ENCODE data around the gene AFG3L2. TPM values are rescaled to one million over a fixed set of nuclear protein-coding genes. Genes with fewer than 3 reads are reported as not detected.

The AFG3L2 gene
- total RNA-seq, 2 experiments from 2014 or later: 60.6 to 64.0 TPM

DNA sequence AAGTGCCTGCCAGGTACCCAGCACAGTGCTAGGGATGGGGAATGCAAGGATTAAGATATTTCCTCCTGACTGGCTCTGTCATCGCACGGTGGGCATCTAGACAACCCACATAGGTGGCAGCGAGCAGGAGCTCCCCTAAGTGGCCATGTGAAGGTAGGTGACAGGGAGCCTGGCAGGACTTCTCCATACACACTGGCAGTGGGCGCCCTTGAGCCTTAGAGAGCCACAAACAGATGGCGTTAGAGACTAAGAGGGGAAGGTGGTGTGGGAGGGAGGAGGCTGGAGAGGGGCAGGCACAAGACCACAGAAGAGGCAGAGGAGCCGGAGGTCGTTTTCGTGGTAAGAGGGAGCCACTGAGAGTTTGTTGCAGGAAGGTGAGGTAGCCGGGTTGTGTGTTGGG, 45.9 kb upstream of the AFG3L2 start:
- Mint-ChIP-seq H3K4me3 (no peak overlapping the region), H3K36me3 (ENCODE audit: low read depth) (peaks cover 5% of the 10 kb centered on the region), H3K9me3 (no peaks in the 10 kb centered on the region), H3K27ac (no peak overlapping the region), H3K4me1 (ENCODE audit: low read depth) (peaks cover 8% of the 10 kb centered on the region), H3K27me3 (peaks cover 3% of the 10 kb centered on the region)
- TF ChIP-seq, protein P1, sequence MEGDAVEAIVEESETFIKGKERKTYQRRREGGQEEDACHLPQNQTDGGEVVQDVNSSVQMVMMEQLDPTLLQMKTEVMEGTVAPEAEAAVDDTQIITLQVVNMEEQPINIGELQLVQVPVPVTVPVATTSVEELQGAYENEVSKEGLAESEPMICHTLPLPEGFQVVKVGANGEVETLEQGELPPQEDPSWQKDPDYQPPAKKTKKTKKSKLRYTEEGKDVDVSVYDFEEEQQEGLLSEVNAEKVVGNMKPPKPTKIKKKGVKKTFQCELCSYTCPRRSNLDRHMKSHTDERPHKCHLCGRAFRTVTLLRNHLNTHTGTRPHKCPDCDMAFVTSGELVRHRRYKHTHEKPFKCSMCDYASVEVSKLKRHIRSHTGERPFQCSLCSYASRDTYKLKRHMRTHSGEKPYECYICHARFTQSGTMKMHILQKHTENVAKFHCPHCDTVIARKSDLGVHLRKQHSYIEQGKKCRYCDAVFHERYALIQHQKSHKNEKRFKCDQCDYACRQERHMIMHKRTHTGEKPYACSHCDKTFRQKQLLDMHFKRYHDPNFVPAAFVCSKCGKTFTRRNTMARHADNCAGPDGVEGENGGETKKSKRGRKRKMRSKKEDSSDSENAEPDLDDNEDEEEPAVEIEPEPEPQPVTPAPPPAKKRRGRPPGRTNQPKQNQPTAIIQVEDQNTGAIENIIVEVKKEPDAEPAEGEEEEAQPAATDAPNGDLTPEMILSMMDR (IDR thresholded peaks at IDR 0.05): no peak
- ATAC-seq (no peak), DNase-seq (peak; percentile 38)
- intact Hi-C loops (cut with micrococcal nuclease): no loop called here
- ChIA-PET CTCF (interaction anchor here (1.4 kb wide), 1 partner anchor 236 kb away, joined by 3 read pairs; no protein-coding TSS in a partner anchor), POLR2A (interaction anchor here (0.6 to 1.3 kb wide), 3 partner anchors 8 to 280 kb away, joined by 3 to 4 read pairs (median 3); no protein-coding TSS in a partner anchor)

DNA sequence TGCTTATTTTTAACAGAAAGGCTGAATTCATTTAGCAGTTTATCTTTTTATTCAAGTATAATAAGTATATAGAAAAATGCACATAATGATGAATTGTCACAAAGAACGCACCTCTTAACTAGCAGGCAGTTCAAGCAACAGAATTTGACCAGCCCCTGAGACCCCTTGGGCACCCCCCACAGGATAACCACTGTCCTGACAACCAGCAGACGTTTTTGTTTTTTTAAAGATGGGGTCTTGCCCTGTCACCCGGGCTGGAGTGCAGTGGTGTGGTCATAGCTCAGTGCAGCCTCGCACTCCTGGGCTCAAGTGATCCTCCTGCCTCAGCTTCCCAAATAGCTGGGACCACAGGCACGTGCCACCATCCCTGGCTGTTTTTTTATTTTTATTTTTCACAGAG, 44.7 kb upstream of the AFG3L2 start:
- ChIA-PET POLR2A (interaction anchor here (0.6 kb wide), 1 partner anchor 203 kb away, joined by 3 read pairs; no protein-coding TSS in a partner anchor), CTCF (no interaction called here)
- Mint-ChIP-seq H3K27ac (no peak overlapping the region), H3K4me1 (ENCODE audit: low read depth) (peaks cover 8% of the 10 kb centered on the region), H3K27me3 (peaks cover 3% of the 10 kb centered on the region), H3K9me3 (no peaks in the 10 kb centered on the region), H3K36me3 (ENCODE audit: low read depth) (peaks cover 2% of the 10 kb centered on the region), H3K4me3 (peak overlapping the region; percentile 65)
- DNase-seq (no peak), ATAC-seq (no peak)
- TF ChIP-seq, protein P1 (IDR thresholded peaks at IDR 0.05): no peak
- intact Hi-C loops (cut with micrococcal nuclease): no loop called here

DNA sequence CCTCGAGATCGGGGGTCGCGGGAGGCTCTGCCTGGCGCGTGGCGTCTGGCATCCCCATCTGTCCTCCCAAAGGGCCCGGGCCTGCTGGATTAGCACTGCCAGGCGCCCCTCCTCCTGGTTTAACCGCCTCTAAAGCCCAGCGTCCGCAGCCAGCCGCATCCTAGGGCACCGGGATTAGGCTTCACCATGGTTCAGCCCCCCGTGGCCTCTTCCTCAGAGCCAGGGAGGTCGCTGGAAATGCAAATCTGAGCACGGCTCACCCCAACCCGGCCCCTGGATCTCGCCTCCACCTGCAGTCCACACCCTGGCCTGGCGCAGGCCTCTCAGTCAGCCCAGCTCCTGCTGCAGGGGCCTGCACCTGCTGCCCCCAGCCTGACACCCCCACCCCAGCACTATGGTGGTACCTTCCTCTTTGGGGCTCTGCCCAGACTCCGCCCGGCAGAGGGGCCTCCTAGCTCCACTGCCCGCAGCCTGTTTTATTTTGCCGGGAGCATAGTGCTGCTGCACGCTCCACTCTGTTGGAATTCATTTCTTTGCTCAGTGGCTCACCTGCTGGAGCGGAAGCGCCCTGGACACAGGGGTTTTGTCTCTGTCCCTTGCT, 43.9 kb upstream of the AFG3L2 start:
- H3K36me3 Mint-ChIP-seq (ENCODE audit: low read depth): peaks cover 2% of the 10 kb centered on the region
- TF ChIP-seq, protein P1 (IDR thresholded peaks at IDR 0.05): no peak
- ChIA-PET POLR2A (interaction anchor here (0.6 to 1.9 kb wide), 2 partner anchors 14 to 204 kb away, joined by 3 to 7 read pairs; partner anchors contain the start of gene PRELID3A), CTCF (interaction anchor here (1.5 kb wide), 1 partner anchor 238 kb away, joined by 4 read pairs; no protein-coding TSS in a partner anchor)
- peaks cover 8% of the 10 kb centered on the region for H3K4me1 Mint-ChIP-seq (ENCODE audit: low read depth)
- intact Hi-C loops (cut with micrococcal nuclease): no loop called here
- peak overlapping the region; percentile 49 for H3K27ac Mint-ChIP-seq
- DNase-seq (no peak), ATAC-seq (no peak)
- peaks cover 3% of the 10 kb centered on the region for H3K27me3 Mint-ChIP-seq
- H3K9me3 Mint-ChIP-seq: no peaks in the 10 kb centered on the region
- H3K4me3 Mint-ChIP-seq: peak overlapping the region; percentile 65

DNA sequence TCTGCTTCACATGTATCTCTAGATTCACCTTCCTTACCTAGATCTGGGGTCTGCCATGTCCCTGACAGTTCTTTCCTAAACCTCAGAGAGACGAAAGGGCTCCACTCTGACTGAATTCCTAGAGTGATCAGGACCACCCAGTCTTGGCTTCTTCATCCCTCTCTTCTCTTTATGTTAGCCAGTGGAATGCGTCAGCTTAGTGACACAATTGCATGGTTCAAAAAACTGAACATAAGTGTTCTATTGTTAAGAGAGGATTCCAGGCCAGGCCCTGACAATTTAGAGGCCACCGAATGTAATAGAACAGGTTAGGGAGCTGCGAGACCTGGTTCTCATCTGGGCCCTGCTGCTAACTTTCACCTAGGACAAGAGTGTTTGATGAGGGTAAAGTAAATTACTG, 40.7 kb upstream of the AFG3L2 start:
- no peak overlapping the region for H3K27ac Mint-ChIP-seq
- no peak for ATAC-seq
- H3K36me3 Mint-ChIP-seq (ENCODE audit: low read depth): peaks cover 2% of the 10 kb centered on the region
- peaks cover 8% of the 10 kb centered on the region for H3K4me1 Mint-ChIP-seq (ENCODE audit: low read depth)
- TF ChIP-seq, protein P1 (IDR thresholded peaks at IDR 0.05): no peak
- ChIA-PET CTCF (interaction anchor here (1.1 kb wide), 1 partner anchor 48 kb away, joined by 3 read pairs; no protein-coding TSS in a partner anchor), POLR2A (interaction anchor here (1.0 to 1.3 kb wide), 2 partner anchors 10 to 41 kb away, joined by 3 to 4 read pairs; partner anchors contain the start of genes AFG3L2 and PRELID3A)
- H3K27me3 Mint-ChIP-seq: peaks cover 3% of the 10 kb centered on the region
- H3K4me3 Mint-ChIP-seq: no peak overlapping the region
- no peaks in the 10 kb centered on the region for H3K9me3 Mint-ChIP-seq
- DNase-seq: no peak
- intact Hi-C loops (cut with micrococcal nuclease): no loop called here

DNA sequence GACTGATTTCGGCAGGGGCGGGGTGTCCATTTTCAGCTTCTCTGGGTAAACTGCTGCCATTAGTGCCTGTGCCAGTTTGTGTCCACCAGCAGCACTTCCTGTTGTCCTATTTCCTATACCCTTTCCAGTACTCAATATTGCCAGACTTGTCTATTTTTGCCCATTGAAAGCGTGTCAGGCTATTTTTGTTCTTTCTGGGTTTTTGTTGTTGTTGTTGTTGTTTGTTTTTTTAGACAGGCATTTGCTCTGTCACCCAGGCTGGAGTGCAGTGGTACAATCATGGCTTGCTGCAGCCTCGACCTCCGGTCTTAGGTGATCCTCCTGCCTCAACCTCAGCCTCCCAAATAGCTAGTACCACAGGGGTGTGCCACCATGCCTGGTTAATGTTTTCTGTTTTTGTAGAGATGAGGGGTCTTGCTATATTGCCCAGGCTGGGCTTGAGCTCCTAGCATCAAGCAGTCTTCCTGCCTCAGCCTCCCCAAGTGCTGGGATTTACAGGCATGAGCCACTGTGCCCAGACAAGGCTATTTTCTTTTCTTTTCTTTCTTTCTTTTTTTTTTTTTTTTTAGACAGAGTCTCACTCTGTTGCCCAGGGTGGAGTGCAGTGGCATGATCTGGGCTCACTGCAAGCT, 39.2 kb upstream of the AFG3L2 start:
- peaks cover 2% of the 10 kb centered on the region for H3K36me3 Mint-ChIP-seq (ENCODE audit: low read depth)
- H3K27me3 Mint-ChIP-seq: peaks cover under 1% of the 10 kb centered on the region
- TF ChIP-seq, protein P1 (IDR thresholded peaks at IDR 0.05): no peak
- H3K9me3 Mint-ChIP-seq: no peaks in the 10 kb centered on the region
- no peak for ATAC-seq
- POLR2A ChIA-PET: interaction anchor here (0.8 kb wide), 1 partner anchor 671 kb away, joined by 3 read pairs; no protein-coding TSS in a partner anchor
- intact Hi-C loops (cut with micrococcal nuclease): no loop called here
- no peak overlapping the region for H3K4me3 Mint-ChIP-seq
- no peak overlapping the region for H3K27ac Mint-ChIP-seq
- no peak for DNase-seq
- CTCF ChIA-PET: interaction anchor here (1.0 kb wide), 1 partner anchor 144 kb away, joined by 4 read pairs; no protein-coding TSS in a partner anchor
- peaks cover 8% of the 10 kb centered on the region for H3K4me1 Mint-ChIP-seq (ENCODE audit: low read depth)
